Cardiac muscle cell (in vitro differentiated cells and primary cell): ENCODE measurements around the gene NEXMIF. TPM values are rescaled to one million over a fixed set of nuclear protein-coding genes. Genes with fewer than 3 reads are reported as not detected.

Experiments
- DNase-seq, 2 donors: peaks; one replicate each; pipeline versions ENCODE4 v3.0.0 to v3.0.0-alpha.2; 2010 to 2017; ENCODE audit warnings: low read depth in 1 of 2, low spot score in 1 of 2
- H3K27ac ChIP-seq: fragments of 200-600 bp; sonication (generic); 2 replicates; pipeline ENCODE4 v1.5.1; 2016
- H3K27me3 ChIP-seq: fragments of 200-600 bp; sonication (generic); 2 replicates; pipeline ENCODE4 v1.6.0; 2016; ENCODE audit warnings: control low read depth
- H3K36me3 ChIP-seq: fragments of 200-600 bp; sonication (generic); 2 replicates; pipeline ENCODE4 v1.5.1; 2016; ENCODE audit warnings: control low read depth
- H3K4me1 ChIP-seq: fragments of 200-600 bp; sonication (generic); 2 replicates; pipeline ENCODE4 v1.8.1; 2017; ENCODE audit warnings: low read depth, mild to moderate bottlenecking, mixed run types
- H3K4me3 ChIP-seq: fragments of 200-600 bp; sonication (generic); 2 replicates; pipeline ENCODE4 v1.5.1; 2016; ENCODE audit warnings: mild to moderate bottlenecking
- H3K9me3 ChIP-seq: fragments of 200-600 bp; sonication (generic); 2 replicates; pipeline ENCODE4 v1.5.1; 2017; ENCODE audit warnings: low read depth, mild to moderate bottlenecking, control low read depth
- polyA plus RNA-seq: library from polyadenylated mRNA; unstranded; fragments of >200 nt; fragmentation: Nextera tagmentation; extraction: Ambion mirVana; gene quantifications from 2 replicates; pipeline ENCODE4 v1.2.1, GENCODE V29; 2016
- total RNA-seq: library from RNA; depleted of rRNA; stranded (reverse); fragments of >200 nt; gene quantifications from 2 replicates; pipeline ENCODE4 v1.2.3, GENCODE V29; 2016
- TF ChIP-seq, protein P1 (sequence below): IDR thresholded peaks from 2 replicates; pipeline ENCODE4 v1.5.1; 2012; ENCODE audit warnings: low read depth, mild to moderate bottlenecking, low read length

The NEXMIF gene
- total and polyA plus RNA-seq, 2 experiments from 2014 or later, result 1.0 TPM; not detected in 1

DNA sequence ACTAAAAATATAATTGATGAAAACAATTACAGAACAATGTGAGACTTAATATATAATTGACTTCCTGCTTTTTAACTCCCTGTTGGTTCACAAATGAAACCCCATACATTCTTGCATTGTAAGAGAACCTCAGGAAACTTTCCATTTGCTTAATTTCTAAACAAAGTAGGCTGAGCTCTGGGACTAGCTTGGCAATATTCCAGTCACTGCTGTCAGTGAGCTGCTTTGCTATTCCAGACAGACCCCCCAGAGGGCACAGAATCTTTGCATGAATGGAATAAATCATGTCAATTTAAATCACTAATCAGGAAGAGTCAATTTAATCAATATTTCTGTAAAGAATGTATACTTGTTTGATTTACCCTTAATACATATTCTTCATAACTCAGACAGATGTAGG, 110.6 kb downstream of the NEXMIF start:
- no peaks in the 10 kb centered on the region for H3K9me3 ChIP-seq
- no peaks in the 10 kb centered on the region for H3K4me1 ChIP-seq
- TF ChIP-seq, protein P1, sequence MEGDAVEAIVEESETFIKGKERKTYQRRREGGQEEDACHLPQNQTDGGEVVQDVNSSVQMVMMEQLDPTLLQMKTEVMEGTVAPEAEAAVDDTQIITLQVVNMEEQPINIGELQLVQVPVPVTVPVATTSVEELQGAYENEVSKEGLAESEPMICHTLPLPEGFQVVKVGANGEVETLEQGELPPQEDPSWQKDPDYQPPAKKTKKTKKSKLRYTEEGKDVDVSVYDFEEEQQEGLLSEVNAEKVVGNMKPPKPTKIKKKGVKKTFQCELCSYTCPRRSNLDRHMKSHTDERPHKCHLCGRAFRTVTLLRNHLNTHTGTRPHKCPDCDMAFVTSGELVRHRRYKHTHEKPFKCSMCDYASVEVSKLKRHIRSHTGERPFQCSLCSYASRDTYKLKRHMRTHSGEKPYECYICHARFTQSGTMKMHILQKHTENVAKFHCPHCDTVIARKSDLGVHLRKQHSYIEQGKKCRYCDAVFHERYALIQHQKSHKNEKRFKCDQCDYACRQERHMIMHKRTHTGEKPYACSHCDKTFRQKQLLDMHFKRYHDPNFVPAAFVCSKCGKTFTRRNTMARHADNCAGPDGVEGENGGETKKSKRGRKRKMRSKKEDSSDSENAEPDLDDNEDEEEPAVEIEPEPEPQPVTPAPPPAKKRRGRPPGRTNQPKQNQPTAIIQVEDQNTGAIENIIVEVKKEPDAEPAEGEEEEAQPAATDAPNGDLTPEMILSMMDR, result no peak
- H3K27me3 ChIP-seq, result no peaks in the 10 kb centered on the region
- no peak overlapping the region for H3K4me3 ChIP-seq
- H3K36me3 ChIP-seq, result no peaks in the 10 kb centered on the region
- DNase-seq, result no peak
- no peak overlapping the region for H3K27ac ChIP-seq

DNA sequence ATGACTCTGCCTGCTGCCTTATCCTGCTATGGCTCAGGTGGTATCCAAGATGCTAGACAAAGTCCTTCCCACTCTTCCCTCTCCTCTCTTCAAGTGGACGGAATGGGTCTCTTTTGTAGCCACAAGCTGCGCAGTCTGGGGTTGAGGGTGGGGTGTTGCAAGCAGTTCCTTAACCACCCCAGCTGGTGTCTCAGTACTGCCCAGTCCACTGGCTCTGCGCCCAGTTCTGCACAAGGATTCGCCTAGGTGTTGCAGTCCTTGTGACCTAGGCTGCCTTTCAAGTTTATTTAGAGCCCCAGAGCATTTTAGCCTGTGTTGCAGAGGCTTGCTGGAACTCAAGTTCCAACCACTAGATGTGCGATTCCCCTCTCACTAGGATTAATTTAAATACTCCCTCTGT, 120.7 kb downstream of the NEXMIF start:
- TF ChIP-seq, protein P1, result no peak
- Histone ChIP-seq H3K4me3 (no peak overlapping the region), H3K9me3 (no peaks in the 10 kb centered on the region), H3K27me3 (no peaks in the 10 kb centered on the region), H3K36me3 (no peaks in the 10 kb centered on the region), H3K27ac (no peak overlapping the region), H3K4me1 (no peaks in the 10 kb centered on the region)
- no peak for DNase-seq

DNA sequence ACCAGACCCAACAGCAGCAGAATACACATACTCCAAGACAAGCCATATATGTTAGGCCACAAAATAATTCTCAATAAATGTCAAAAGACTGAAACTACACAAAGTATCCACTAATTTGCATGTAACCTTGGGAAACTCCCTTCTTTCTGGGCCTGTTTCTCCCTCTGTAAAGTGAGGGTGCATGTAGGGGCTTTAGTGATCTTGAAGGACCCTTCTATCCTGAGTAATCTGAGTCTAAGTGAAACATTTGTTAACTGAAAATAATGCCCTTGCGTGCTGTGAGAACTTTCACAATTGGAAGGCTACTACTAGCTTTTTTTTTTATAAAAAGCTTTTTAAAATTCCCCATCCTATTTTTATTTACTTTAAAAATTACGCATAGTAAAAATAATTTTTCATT, 125.2 kb downstream of the NEXMIF start:
- Histone ChIP-seq H3K27me3 (no peaks in the 10 kb centered on the region), H3K4me1 (no peaks in the 10 kb centered on the region), H3K36me3 (no peaks in the 10 kb centered on the region), H3K27ac (no peak overlapping the region), H3K4me3 (no peak overlapping the region), H3K9me3 (no peaks in the 10 kb centered on the region)
- no peak for DNase-seq
- TF ChIP-seq, protein P1, result no peak

DNA sequence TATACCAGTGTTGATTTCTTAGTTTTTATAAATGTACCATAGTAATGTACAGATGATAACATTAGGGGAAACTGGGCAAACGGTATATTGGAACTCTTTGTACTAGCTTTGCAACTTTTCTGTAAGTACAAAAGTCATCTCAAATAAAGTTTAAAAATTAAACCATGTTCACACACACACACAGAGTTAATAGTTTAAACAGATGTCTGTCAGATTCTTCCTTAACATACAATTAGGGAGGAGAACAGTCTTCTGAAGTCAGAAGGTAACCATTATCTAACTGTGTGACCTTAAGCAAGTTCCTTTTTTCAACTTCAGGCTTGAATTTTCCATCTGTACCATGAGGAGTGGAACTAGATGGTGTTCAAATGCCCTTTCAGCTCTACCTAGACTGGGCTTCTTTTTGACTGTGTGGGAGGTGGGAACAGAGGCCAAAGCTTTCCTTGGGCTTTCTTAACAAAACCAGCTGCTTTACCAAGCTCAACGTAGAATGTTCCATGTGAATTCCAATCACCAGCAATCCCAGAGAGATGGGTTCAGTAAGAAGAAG, 127.8 kb downstream of the NEXMIF start:
- DNase-seq, result no peak
- TF ChIP-seq, protein P1, result no peak
- Histone ChIP-seq H3K27me3 (no peaks in the 10 kb centered on the region), H3K4me1 (no peaks in the 10 kb centered on the region), H3K36me3 (no peaks in the 10 kb centered on the region), H3K4me3 (no peak overlapping the region), H3K9me3 (no peaks in the 10 kb centered on the region), H3K27ac (no peak overlapping the region)

DNA sequence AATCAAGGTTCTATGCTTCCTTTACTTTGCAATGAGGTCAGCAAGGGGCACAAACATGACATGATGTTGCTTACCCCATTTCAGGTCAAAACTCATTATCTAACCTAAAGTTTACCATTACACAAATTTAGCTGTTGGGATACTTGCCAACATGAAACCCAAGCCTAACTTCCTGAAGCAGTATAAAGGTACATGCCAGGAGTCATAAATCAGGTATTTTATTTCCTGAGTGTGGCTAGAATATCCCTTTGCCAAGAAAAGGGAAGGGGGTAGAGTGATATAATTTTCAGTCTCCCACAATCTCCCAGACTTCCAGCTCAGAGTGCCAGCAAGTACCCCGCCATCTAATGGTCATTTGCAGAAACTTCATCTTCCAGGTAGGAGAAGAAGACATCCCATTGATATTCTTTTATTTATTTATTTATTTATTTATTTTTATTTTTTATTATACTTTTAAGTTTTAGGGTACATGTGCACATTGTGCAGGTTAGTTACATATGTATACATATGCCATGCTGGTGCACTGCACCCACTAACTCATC, 136.6 kb downstream of the NEXMIF start:
- Histone ChIP-seq H3K27ac (no peak overlapping the region), H3K27me3 (no peaks in the 10 kb centered on the region), H3K4me3 (no peak overlapping the region), H3K9me3 (no peaks in the 10 kb centered on the region), H3K4me1 (no peaks in the 10 kb centered on the region), H3K36me3 (no peaks in the 10 kb centered on the region)
- TF ChIP-seq, protein P1, result no peak
- DNase-seq, result no peak
